GM20000 (cell line): ENCODE data around the gene UBA5.

Source experiments
- DNase-seq: peaks from one replicate; pipeline ENCODE4 v3.0.0; 2012; ENCODE audit warnings: low spot score
- CTCF ChIP-seq: IDR thresholded peaks from 2 replicates; pipeline ENCODE4 v1.5.1; 2012; ENCODE audit warnings: mild to moderate bottlenecking, control low read depth; ENCODE audit errors: extremely low read depth, missing control alignments

The UBA5 gene

GRCh38 chr3:132661101-132661500, 972 bp downstream of the UBA5 start:
- TF ChIP-seq CTCF = no peak
- DNase-seq = peak; percentile 10

- TF ChIP-seq CTCF = no peak
- DNase-seq = no peak
These were observed 2.1 kb downstream of the UBA5 start for GRCh38 chr3:132662212-132662611.

- no peak for DNase-seq
- no peak for TF ChIP-seq CTCF
These were observed 5.2 kb downstream of the UBA5 start for GRCh38 chr3:132665230-132665745.

GRCh38 chr3:132669256-132669777, 9.2 kb downstream of the UBA5 start:
- no peak for TF ChIP-seq CTCF
- DNase-seq = no peak

GRCh38 chr3:132675408-132675807, 15.3 kb downstream of the UBA5 start:
- no peak for TF ChIP-seq CTCF

GRCh38 chr3:132679911-132680310, 19.8 kb downstream of the UBA5 start:
- DNase-seq = no peak
- no peak for TF ChIP-seq CTCF

More at GRCh38 chr3:132675408-132675807, 15.3 kb downstream of the UBA5 start:
- DNase-seq = no peak

- no peak for TF ChIP-seq CTCF
- DNase-seq = no peak
These were observed 21.3 kb downstream of the UBA5 start for GRCh38 chr3:132681421-132681820.
